K562 (cell line): ENCODE results near the gene UCHL5. TPM values are rescaled to one million over a fixed set of nuclear protein-coding genes. Genes with fewer than 3 reads are reported as not detected.
A peak's percentile ranks its signal among the peaks of the same experiment; 100 is the strongest.

ENCODE experiments used
- ATAC-seq: fragments of 200-7000 bp; cut with Tn5 transposase; 3 replicates; pipeline ENCODE4 v1.9.1; 2020; ENCODE audit warnings: moderate library complexity
- BruUV-seq: library from RNA; stranded (reverse); fragments of 400-500 nt; replicated peaks from 2 replicates; lab custom pipeline; 2021; lab: Mats Ljungman, UMichigan
- CTCF ChIA-PET: fragments of 300-600 bp; formaldehyde crosslinking; extraction: SDS; loops from one replicate; lab custom pipeline; 2021; ENCODE audit warnings: low intra/inter-chr PET ratio; lab: Yijun Ruan, JAX
- POLR2A ChIA-PET: fragments of 300-600, 350-650 bp; sonication (Branson Sonifier 250); formaldehyde crosslinking; extraction: SDS; loops from one replicate; lab custom pipeline; 2021; ENCODE audit warnings: antibody characterized with exemption, inconsistent platforms; lab: Yijun Ruan, JAX
- DNase-seq, 4 experiments: peaks; one replicate each; pipeline versions ENCODE4 v3.0.0 to v3.0.0-alpha.2; 2011 to 2018; ENCODE audit warnings: low spot score in 3 of 4, mixed read lengths in 3 of 4; ENCODE audit errors: extremely low read depth in 1 of 4
- FAIRE-seq: peaks from 2 replicates; lab custom pipeline; 2011; peaks lifted over from hg19 to GRCh38; lab: Jason Lieb, UNC
- H2AFZ ChIP-seq: 2 replicates; pipeline ENCODE4 v1.6.0; 2011; ENCODE audit warnings: low read depth, low read length, control low read depth, inconsistent platforms
- H3K27ac ChIP-seq: fragments of 200-600 bp; 3 replicates; pipeline ENCODE4 v1.8.0; 2011; ENCODE audit warnings: low read depth, mild to moderate bottlenecking, control low read depth, inconsistent platforms, low read length, moderate library complexity, mixed read lengths; ENCODE audit errors: extremely low read depth
- H3K27me3 ChIP-seq, 2 experiments: fragments of 300-600 bp in 1 of 2; 2 replicates in 1 of 2; 3 replicates in 1 of 2; pipeline versions ENCODE4 v1.6.0 to v1.8.0; 2011; ENCODE audit warnings: inconsistent platforms in 2 of 2, low read length in 2 of 2, mild to moderate bottlenecking in 1 of 2, mixed read lengths in 1 of 2, moderate library complexity in 1 of 2; ENCODE audit not compliant: control insufficient read depth in 2 of 2, insufficient read depth in 2 of 2
- H3K36me3 ChIP-seq: fragments of 300-600 bp; 3 replicates; pipeline ENCODE4 v1.8.0; 2011; ENCODE audit warnings: mild to moderate bottlenecking, low read length, inconsistent platforms; ENCODE audit not compliant: control insufficient read depth, insufficient read depth
- H3K4me1 ChIP-seq, 2 experiments: fragments of 200-600 bp in 1 of 2; replicated peaks in 1 of 2; 2 replicates in 1 of 2; 3 replicates in 1 of 2; pipeline versions ENCODE4 v1.5.1 to v1.8.0; 2011; ENCODE audit warnings: inconsistent platforms in 2 of 2, low read length in 2 of 2, mild to moderate bottlenecking in 1 of 2, mixed read lengths in 1 of 2, moderate library complexity in 1 of 2; ENCODE audit not compliant: control insufficient read depth in 2 of 2, insufficient read depth in 2 of 2
- H3K4me2 ChIP-seq: 2 replicates; pipeline ENCODE4 v1.6.1; 2011; ENCODE audit warnings: low read length, control low read depth, inconsistent platforms, mixed read lengths; ENCODE audit not compliant: insufficient read depth
- H3K4me3 ChIP-seq: fragments of 200-600 bp; sonication (generic), shearing (Covaris generic); 2 replicates; pipeline ENCODE4 v1.5.1; 2016; ENCODE audit warnings: control low read depth, inconsistent platforms
- H3K79me2 ChIP-seq: fragments of 200-600 bp; 3 replicates; pipeline ENCODE4 v1.8.0; 2011; ENCODE audit warnings: low read length, inconsistent platforms; ENCODE audit not compliant: control insufficient read depth, insufficient read depth
- H3K9ac ChIP-seq, 2 experiments: 2 replicates each; pipeline versions ENCODE4 v1.6.0 to v1.6.1; 2011; ENCODE audit warnings: low read depth in 2 of 2, low read length in 2 of 2, control low read depth in 1 of 2, inconsistent platforms in 1 of 2, mild to moderate bottlenecking in 1 of 2, mixed read lengths in 1 of 2; ENCODE audit not compliant: insufficient read depth in 1 of 2
- H3K9me1 ChIP-seq: one replicate; pipeline ENCODE4 v1.6.0; 2011; ENCODE audit warnings: inconsistent platforms, mild to moderate bottlenecking, low read length, moderate library complexity; ENCODE audit not compliant: control insufficient read depth, insufficient read depth
- H3K9me3 ChIP-seq: replicated peaks from 2 replicates; pipeline ENCODE4 v1.5.1; 2011; ENCODE audit warnings: low read depth, low read length, inconsistent platforms; ENCODE audit not compliant: control insufficient read depth, insufficient read depth
- H4K20me1 ChIP-seq: replicated peaks from 2 replicates; pipeline ENCODE4 v1.6.1; 2011; ENCODE audit warnings: low read length, inconsistent platforms, mixed read lengths; ENCODE audit not compliant: control insufficient read depth, insufficient read depth
- BRD4 ChIP-seq: fragments of 200-600 bp; sonication (generic); IDR thresholded peaks from 2 replicates; pipeline ENCODE4 v1.6.1; 2017; ENCODE audit warnings: inconsistent platforms
- CEBPB ChIP-seq: fragments of 450-650 bp; IDR thresholded peaks from 2 replicates; pipeline ENCODE4 v1.6.1; 2016; ENCODE audit warnings: missing genetic modification characterization, missing compliant biosample characterization
- CEBPG ChIP-seq, 3 experiments: fragments of 200-800 bp in 1 of 3; sonication (Bioruptor generic) in 1 of 3; sonication (generic) in 1 of 3; formaldehyde crosslinking in 1 of 3; IDR thresholded peaks in 2 of 3; conservative IDR thresholded peaks in 1 of 3; 2 replicates each; pipeline versions ENCODE4 v1.6.1 to v1.8.0; 2016 to 2022; ENCODE audit warnings: missing compliant biosample characterization in 2 of 3, missing genetic modification characterization in 2 of 3, mild to moderate bottlenecking in 1 of 3, missing genetic modification reagents in 1 of 3
- CREB3 ChIP-seq: fragments of 450-650 bp; conservative IDR thresholded peaks from 2 replicates; pipeline ENCODE4 v1.6.1; 2016; ENCODE audit warnings: missing genetic modification characterization, low read depth, mild to moderate bottlenecking, missing compliant biosample characterization, moderate library complexity
- DACH1 ChIP-seq: fragments of 450-650 bp; IDR thresholded peaks from 2 replicates; pipeline ENCODE4 v1.6.1; 2018; ENCODE audit not compliant: partially characterized antibody
- DMBX1 ChIP-seq: fragments of 250-450 bp; sonication (Bioruptor Pico); IDR thresholded peaks from 2 replicates; pipeline ENCODE4 v1.8.0; 2022; ENCODE audit warnings: inconsistent platforms, mild to moderate bottlenecking, moderate library complexity, borderline replicate concordance
- E2F5 ChIP-seq: sonication (generic); formaldehyde crosslinking; IDR thresholded peaks from 2 replicates; pipeline ENCODE4 v1.8.0; 2022; ENCODE audit warnings: mild to moderate bottlenecking, missing genetic modification reagents
- GABPB2 ChIP-seq: fragments of 250-450 bp; sonication (Bioruptor Pico); conservative IDR thresholded peaks from 2 replicates; pipeline ENCODE4 v1.5.1; 2021; ENCODE audit warnings: mild to moderate bottlenecking
- HNRNPLL ChIP-seq: fragments of 200-400 bp; formaldehyde crosslinking; IDR thresholded peaks from 2 replicates; pipeline ENCODE4 v1.6.1; 2017; ENCODE audit warnings: low read length, low read depth, mild to moderate bottlenecking; ENCODE audit not compliant: poor library complexity, severe bottlenecking
- KDM5B ChIP-seq: fragments of 200-600 bp; sonication (generic); IDR thresholded peaks from 2 replicates; pipeline ENCODE4 v1.6.1; 2012; ENCODE audit warnings: low read depth, mild to moderate bottlenecking, moderate library complexity, low read length, control low read depth, inconsistent platforms; ENCODE audit not compliant: insufficient replicate concordance
- NR2C2 ChIP-seq, 2 experiments: fragments of 200-800 bp in 1 of 2; sonication (Bioruptor generic) in 1 of 2; sonication (generic) in 1 of 2; formaldehyde crosslinking in 1 of 2; IDR thresholded peaks; 2 replicates each; pipeline versions ENCODE4 v1.6.1 to v1.8.0; 2016 to 2022; ENCODE audit warnings: mild to moderate bottlenecking in 1 of 2, missing compliant biosample characterization in 1 of 2, missing genetic modification characterization in 1 of 2, missing genetic modification reagents in 1 of 2
- TAF9B ChIP-seq: fragments of 450-650 bp; IDR thresholded peaks from 2 replicates; pipeline ENCODE4 v1.6.1; 2018; ENCODE audit warnings: mild to moderate bottlenecking; ENCODE audit not compliant: partially characterized antibody
- ZBTB17 ChIP-seq: fragments of 450-650 bp; formaldehyde crosslinking; IDR thresholded peaks from 2 replicates; pipeline ENCODE4 v1.4.0; 2020; ENCODE audit warnings: mild to moderate bottlenecking
- ZC3H8 ChIP-seq: fragments of 450-650 bp; IDR thresholded peaks from 2 replicates; pipeline ENCODE4 v1.6.1; 2017
- ZNF184 ChIP-seq: sonication (generic); formaldehyde crosslinking; IDR thresholded peaks from 2 replicates; pipeline ENCODE4 v1.5.0; 2020; ENCODE audit warnings: missing genetic modification reagents
- ZNF518B ChIP-seq: fragments of 250-450 bp; sonication (Bioruptor Pico); IDR thresholded peaks from 2 replicates; pipeline ENCODE4 v1.5.0; 2021; ENCODE audit warnings: mild to moderate bottlenecking, moderate library complexity
- ZNF589 ChIP-seq: fragments of 200-800 bp; sonication (Bioruptor generic); IDR thresholded peaks from 2 replicates; pipeline ENCODE4 v1.6.1; 2016; ENCODE audit warnings: low read depth, missing genetic modification characterization, missing compliant biosample characterization
- WGBS: fragments of 100-300 bp; shearing (Covaris generic); methylation state at CpG from one replicate; pipeline ENCODE4 v1.1.6; 2016; ENCODE audit warnings: low coverage, mixed read lengths; ENCODE audit not compliant: insufficient coverage; ENCODE audit errors: missing lambda C conversion rate; 5-methylcytosine and 5-hydroxymethylcytosine counted together
- in situ Hi-C: fragments of 300-500 bp; cut with MboI; formaldehyde crosslinking; loops from 4 replicates; pipeline ENCODE4 v1.15.0; 2018; ENCODE audit warnings: inconsistent platforms, mixed read lengths
- intact Hi-C: fragments of 100-400 bp; cut with micrococcal nuclease; formaldehyde crosslinking; loops from 2 replicates; pipeline ENCODE4 v1.14.2; 2022
- polyA plus RNA-seq, 8 experiments: library from polyadenylated mRNA; depleted of rRNA in 4 of 8; stranded (reverse) in 5 of 8; unstranded in 3 of 8; fragments of >200 nt; fragmentation: Nextera tagmentation in 2 of 8; fragmentation: Illumina TruSeq in 1 of 8; extraction: Ambion mirVana in 2 of 8; extraction: Trizol in 1 of 8; gene quantifications; 2 replicates each; pipeline versions ENCODE4 v1.2.1 to v1.2.3, GENCODE V29; 2011 to 2014; ENCODE audit warnings: inconsistent platforms in 1 of 8, missing spikeins in 1 of 8
- total RNA-seq, 7 experiments: library from RNA; depleted of rRNA in 6 of 7; stranded (reverse); fragments of >200 nt in 6 of 7; fragmentation: Illumina TruSeq in 2 of 7; extraction: Trizol in 2 of 7; gene quantifications; 2 replicates each; pipeline versions ENCODE4 v1.2.1 to v1.2.3, GENCODE V29; 2011 to 2021; ENCODE audit warnings: low replicate concordance in 1 of 7

The UCHL5 gene
- total and polyA plus RNA-seq, 9 of the 15 experiments (the other 6 are each of a cell fraction or from before 2014, with no cell fraction given) = 61.0 to 206 (median 122) TPM

GRCh38 chr1:193086342-193086741 is 27.2 kb upstream of the UCHL5 start:
- no peak overlapping the region for H3K4me2 ChIP-seq
- H3K9ac ChIP-seq = no peak overlapping the region
- CTCF ChIA-PET = no interaction called here
- in situ Hi-C loops (no loop called here), intact Hi-C loops (no loop called here)
- ATAC-seq = no peak
- no peaks in the 10 kb centered on the region for H3K9me1 ChIP-seq
- no peak overlapping the region for H3K27ac ChIP-seq
- POLR2A ChIA-PET = interaction anchor here (2.7 to 3.0 kb wide), 2 partner anchors 15 to 28 kb away, joined by 9 to 11 read pairs; partner anchors contain the start of genes RO60 and UCHL5
- no peaks in the 10 kb centered on the region for H3K4me1 ChIP-seq
- H2AFZ ChIP-seq = no peak overlapping the region
- no peak overlapping the region for H3K4me3 ChIP-seq
- H3K36me3 ChIP-seq = peaks cover 82% of the 10 kb centered on the region
- H3K79me2 ChIP-seq = no peaks in the 10 kb centered on the region
- H4K20me1 ChIP-seq = no peaks in the 10 kb centered on the region
- DNase-seq = no peak
- BruUV-seq = no TSS peak
- no peak for FAIRE-seq
- H3K27me3 ChIP-seq = no peaks in the 10 kb centered on the region
- WGBS = 70% methylated on average over 3 of the region's 3 CpGs
- no peaks in the 10 kb centered on the region for H3K9me3 ChIP-seq
- TF ChIP-seq GABPB2 (CRISPR knock-in tag) (no peak), ZC3H8 (no peak), ZNF184 (CRISPR knock-in tag) (no peak), CEBPB (tag) (peak; percentile 86), CEBPG (CRISPR knock-in tag; IDR thresholded peaks at IDR 0.05) (no peak), CEBPG (tag; conservative IDR thresholded peaks at IDR 0.05 in 1 of 2, IDR thresholded peaks at IDR 0.05 in 1 of 2) (peak in 1 of 2 experiments; percentile 90; a peak in 2 of 4 replicates), KDM5B (no peak), HNRNPLL (no peak), NR2C2 (CRISPR knock-in tag; IDR thresholded peaks at IDR 0.05) (no peak), NR2C2 (tag; IDR thresholded peaks at IDR 0.05) (no peak), BRD4 (no peak), ZNF518B (CRISPR knock-in tag) (no peak), E2F5 (no peak), CREB3 (tag) (no peak), ZBTB17 (CRISPR knock-in tag) (no peak), DMBX1 (no peak), ZNF589 (no peak), DACH1 (no peak), TAF9B (no peak)
